Measurements from ENCODE around the gene RHBDF1.

RHBDF1 gene

GRCh38 chr16:62283-62967 is 10.0 kb downstream of the RHBDF1 start:
- Mint-ChIP-seq H3K4me3 (no peak overlapping the region), H3K27ac (no peak overlapping the region), H3K9me3 (no peaks in the 10 kb centered on the region), H3K27me3 (ENCODE audit: low read depth) (peaks cover 5% of the 10 kb centered on the region), H3K4me1 (ENCODE audit: low read depth) (peaks cover 5% of the 10 kb centered on the region), H3K36me3 (ENCODE audit: low read depth) (peaks cover 6% of the 10 kb centered on the region)
- no peak for DNase-seq (ENCODE audit: low spot score)

GRCh38 chr16:61879-62281 is 10.6 kb downstream of the RHBDF1 start:
- Mint-ChIP-seq H3K9me3 (no peaks in the 10 kb centered on the region), H3K4me3 (no peak overlapping the region), H3K36me3 (ENCODE audit: low read depth) (peaks cover 11% of the 10 kb centered on the region), H3K4me1 (ENCODE audit: low read depth) (peaks cover 5% of the 10 kb centered on the region), H3K27me3 (ENCODE audit: low read depth) (peaks cover 5% of the 10 kb centered on the region), H3K27ac (no peak overlapping the region)
- DNase-seq (ENCODE audit: low spot score), result no peak

GRCh38 chr16:60929-61878 is 11.2 kb downstream of the RHBDF1 start:
- DNase-seq (ENCODE audit: low spot score), result no peak
- Mint-ChIP-seq H3K4me3 (no peak overlapping the region), H3K36me3 (ENCODE audit: low read depth) (peaks cover 11% of the 10 kb centered on the region), H3K9me3 (no peaks in the 10 kb centered on the region), H3K27ac (no peak overlapping the region), H3K27me3 (ENCODE audit: low read depth) (peaks cover 5% of the 10 kb centered on the region), H3K4me1 (ENCODE audit: low read depth) (peaks cover 5% of the 10 kb centered on the region)

GRCh38 chr16:60166-60565 is 12.3 kb downstream of the RHBDF1 start:
- H3K4me1 Mint-ChIP-seq (ENCODE audit: low read depth), result peaks cover under 1% of the 10 kb centered on the region
- H3K27ac Mint-ChIP-seq, result no peak overlapping the region
- DNase-seq (ENCODE audit: low spot score), result no peak
- no peaks in the 10 kb centered on the region for H3K9me3 Mint-ChIP-seq
- H3K4me3 Mint-ChIP-seq, result no peak overlapping the region
- H3K27me3 Mint-ChIP-seq (ENCODE audit: low read depth), result no peaks in the 10 kb centered on the region
- H3K36me3 Mint-ChIP-seq (ENCODE audit: low read depth), result peaks cover 15% of the 10 kb centered on the region

GRCh38 chr16:59440-60059 is 12.9 kb downstream of the RHBDF1 start:
- no peak overlapping the region for H3K4me3 Mint-ChIP-seq
- H3K9me3 Mint-ChIP-seq, result no peaks in the 10 kb centered on the region
- DNase-seq (ENCODE audit: low spot score), result no peak
- no peaks in the 10 kb centered on the region for H3K27me3 Mint-ChIP-seq (ENCODE audit: low read depth)
- peaks cover 17% of the 10 kb centered on the region for H3K36me3 Mint-ChIP-seq (ENCODE audit: low read depth)
- H3K4me1 Mint-ChIP-seq (ENCODE audit: low read depth), result peaks cover 4% of the 10 kb centered on the region
- H3K27ac Mint-ChIP-seq, result no peak overlapping the region

- DNase-seq (ENCODE audit: low spot score), result no peak
- H3K9me3 Mint-ChIP-seq, result no peaks in the 10 kb centered on the region
- H3K27ac Mint-ChIP-seq, result no peak overlapping the region
- H3K4me1 Mint-ChIP-seq (ENCODE audit: low read depth), result peaks cover 7% of the 10 kb centered on the region
- H3K36me3 Mint-ChIP-seq (ENCODE audit: low read depth), result peaks cover 20% of the 10 kb centered on the region
- H3K27me3 Mint-ChIP-seq (ENCODE audit: low read depth), result no peaks in the 10 kb centered on the region
- H3K4me3 Mint-ChIP-seq, result no peak overlapping the region
Measured at GRCh38 chr16:58491-59439, 13.7 kb downstream of the RHBDF1 start.

GRCh38 chr16:57711-58110 is 14.7 kb downstream of the RHBDF1 start:
- peaks cover 8% of the 10 kb centered on the region for H3K4me1 Mint-ChIP-seq (ENCODE audit: low read depth)
- no peak overlapping the region for H3K4me3 Mint-ChIP-seq
- no peaks in the 10 kb centered on the region for H3K27me3 Mint-ChIP-seq (ENCODE audit: low read depth)
- H3K36me3 Mint-ChIP-seq (ENCODE audit: low read depth), result peaks cover 25% of the 10 kb centered on the region
- no peak overlapping the region for H3K27ac Mint-ChIP-seq
- no peak for DNase-seq (ENCODE audit: low spot score)
- no peaks in the 10 kb centered on the region for H3K9me3 Mint-ChIP-seq

- H3K27me3 Mint-ChIP-seq (ENCODE audit: low read depth), result no peaks in the 10 kb centered on the region
- H3K27ac Mint-ChIP-seq, result no peak overlapping the region
- H3K4me1 Mint-ChIP-seq (ENCODE audit: low read depth), result peaks cover 13% of the 10 kb centered on the region
- H3K9me3 Mint-ChIP-seq, result no peaks in the 10 kb centered on the region
- H3K4me3 Mint-ChIP-seq, result peak overlapping the region; percentile 22
- H3K36me3 Mint-ChIP-seq (ENCODE audit: low read depth), result peaks cover 30% of the 10 kb centered on the region
- no peak for DNase-seq (ENCODE audit: low spot score)
Measured at GRCh38 chr16:56231-56927, 16.1 kb downstream of the RHBDF1 start.

- no peak overlapping the region for H3K27ac Mint-ChIP-seq
Measured at GRCh38 chr16:55571-56136, 16.8 kb downstream of the RHBDF1 start.

GRCh38 chr16:54237-54581 is 18.2 kb downstream of the RHBDF1 start:
- H3K9me3 Mint-ChIP-seq, result no peaks in the 10 kb centered on the region
- H3K4me3 Mint-ChIP-seq, result peak overlapping the region; percentile 94
- no peaks in the 10 kb centered on the region for H3K27me3 Mint-ChIP-seq (ENCODE audit: low read depth)
- H3K4me1 Mint-ChIP-seq (ENCODE audit: low read depth), result peaks cover 23% of the 10 kb centered on the region
- no peak for DNase-seq (ENCODE audit: low spot score)
- H3K36me3 Mint-ChIP-seq (ENCODE audit: low read depth), result peaks cover 45% of the 10 kb centered on the region
- peak overlapping the region; percentile 36 for H3K27ac Mint-ChIP-seq

More at GRCh38 chr16:55571-56136, 16.8 kb downstream of the RHBDF1 start:
- no peaks in the 10 kb centered on the region for H3K27me3 Mint-ChIP-seq (ENCODE audit: low read depth)
- H3K9me3 Mint-ChIP-seq, result no peaks in the 10 kb centered on the region
- peaks cover 21% of the 10 kb centered on the region for H3K4me1 Mint-ChIP-seq (ENCODE audit: low read depth)
- DNase-seq (ENCODE audit: low spot score), result no peak
- H3K36me3 Mint-ChIP-seq (ENCODE audit: low read depth), result peaks cover 38% of the 10 kb centered on the region
- H3K4me3 Mint-ChIP-seq, result peak overlapping the region; percentile 94

GRCh38 chr16:53346-54236 is 18.8 kb downstream of the RHBDF1 start, which contains the start of the genes POLR3K and SNRNP25:
Gene POLR3K, minus strand, starts transcription at chr16:53608. Its CDS starts 22 bp downstream, at chr16:53586.
Gene SNRNP25, plus strand, starts transcription at chr16:53828. Its CDS starts 189 bp downstream, at chr16:54017.
- no peaks in the 10 kb centered on the region for H3K9me3 Mint-ChIP-seq
- peaks cover 23% of the 10 kb centered on the region for H3K4me1 Mint-ChIP-seq (ENCODE audit: low read depth)
- no peaks in the 10 kb centered on the region for H3K27me3 Mint-ChIP-seq (ENCODE audit: low read depth)
- H3K4me3 Mint-ChIP-seq, result peak within 1 kb of the TSS; percentile 94
- peak within 1 kb of the TSS; percentile 95 for H3K27ac Mint-ChIP-seq
- peak; percentile 97 for DNase-seq (ENCODE audit: low spot score)
- peaks cover 47% of the 10 kb centered on the region for H3K36me3 Mint-ChIP-seq (ENCODE audit: low read depth)
